EL (cell line): ENCODE data around the gene CNNM3.
"Not testable (repeated sequence)": the region's sequence is repeated elsewhere in the genome, so short reads cannot be mapped to it uniquely, and the experiment has no call there.

Experiments used
- DNase-seq: peaks from one replicate; pipeline ENCODE4 v3.0.0-alpha.2; 2016

CNNM3 gene

DNA sequence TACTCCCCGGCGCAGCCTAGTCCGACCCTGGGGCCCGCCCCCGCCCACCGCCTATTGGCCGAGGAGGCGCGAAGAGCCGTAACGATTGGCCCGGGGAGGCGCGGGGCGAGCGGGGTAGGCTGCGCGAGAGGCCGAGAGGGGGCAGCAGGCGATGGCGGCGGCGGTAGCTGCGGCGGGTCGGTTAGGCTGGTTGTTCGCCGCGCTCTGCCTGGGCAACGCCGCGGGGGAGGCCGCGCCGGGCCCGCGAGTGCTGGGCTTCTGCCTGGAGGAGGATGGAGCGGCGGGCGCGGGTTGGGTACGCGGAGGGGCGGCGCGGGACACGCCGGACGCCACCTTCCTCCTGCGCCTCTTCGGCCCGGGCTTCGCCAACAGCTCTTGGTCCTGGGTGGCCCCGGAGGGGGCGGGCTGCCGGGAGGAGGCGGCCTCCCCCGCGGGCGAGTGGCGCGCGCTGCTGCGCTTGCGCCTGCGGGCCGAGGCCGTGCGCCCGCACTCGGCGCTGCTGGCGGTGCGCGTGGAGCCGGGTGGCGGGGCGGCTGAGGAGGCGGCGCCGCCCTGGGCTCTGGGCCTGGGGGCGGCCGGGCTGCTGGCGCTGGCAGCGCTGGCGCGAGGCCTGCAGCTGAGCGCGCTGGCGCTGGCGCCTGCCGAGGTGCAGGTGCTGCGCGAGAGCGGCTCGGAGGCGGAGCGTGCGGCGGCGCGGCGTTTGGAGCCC, at the start of gene CNNM3:
Gene CNNM3, plus strand, starts transcription at position 142 of the 709 bp plus-strand sequence. Its CDS starts 10 bp downstream, at position 152.
- peak; percentile 93 for DNase-seq

DNA sequence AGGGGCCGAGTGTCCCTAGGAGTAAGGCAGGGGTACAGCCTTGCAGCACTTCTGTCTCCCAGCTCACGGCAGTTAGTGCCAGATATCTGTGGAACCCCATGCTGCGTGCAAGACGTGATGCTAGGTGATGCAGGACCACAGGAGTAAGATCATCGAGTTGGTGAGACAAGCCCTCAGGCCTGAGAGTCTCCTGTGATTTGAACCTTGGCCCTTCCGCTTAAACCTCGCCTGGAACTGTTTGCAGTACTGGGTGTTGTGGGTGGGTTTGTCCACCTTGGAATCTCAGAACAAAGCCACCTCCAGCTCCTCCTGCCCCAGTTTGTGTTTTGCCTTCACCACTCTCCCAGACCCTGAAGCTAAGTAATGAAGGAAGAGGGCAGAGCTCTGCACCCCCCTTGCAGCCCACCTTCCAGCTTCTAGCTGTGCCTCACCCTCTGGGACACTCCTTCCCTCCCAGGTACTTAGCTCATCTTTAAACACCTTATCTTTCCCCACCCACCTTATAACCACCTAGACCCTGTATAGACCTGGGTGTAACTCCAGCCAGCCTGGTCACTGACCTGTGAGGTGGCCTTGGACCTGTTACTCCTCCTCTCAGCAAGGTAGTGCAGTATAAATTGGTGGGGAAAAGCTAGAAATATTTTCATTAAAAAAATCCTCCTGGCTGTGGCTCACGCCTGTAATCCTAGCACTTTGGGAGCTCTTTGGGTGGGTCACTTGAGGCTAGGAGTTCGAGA, 48.8 kb upstream of the CNNM3 start:
- DNase-seq, result no peak

DNA sequence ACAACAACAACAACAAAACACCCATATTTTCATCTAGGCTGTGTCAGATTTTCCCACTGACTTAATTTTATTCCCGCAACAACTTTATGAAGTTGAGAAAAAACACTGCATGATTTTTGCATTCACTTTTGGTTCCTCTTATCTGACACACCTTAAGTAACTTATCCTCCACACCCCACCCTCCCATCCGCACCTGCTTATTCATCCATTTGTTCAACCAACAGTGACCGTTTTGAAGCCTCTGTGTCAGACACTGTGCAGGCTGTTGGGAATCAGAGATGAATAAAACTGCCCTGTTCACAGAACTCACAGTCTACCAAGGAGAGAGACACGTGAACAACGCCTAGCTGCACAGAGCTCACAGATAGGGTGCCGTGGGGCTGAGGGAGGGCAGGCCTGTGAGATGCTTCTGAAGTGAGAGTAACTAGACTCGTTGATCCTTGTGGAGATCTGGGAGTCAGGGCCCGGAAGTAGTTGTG, 47.9 kb upstream of the CNNM3 start:
- DNase-seq, result no peak

DNA sequence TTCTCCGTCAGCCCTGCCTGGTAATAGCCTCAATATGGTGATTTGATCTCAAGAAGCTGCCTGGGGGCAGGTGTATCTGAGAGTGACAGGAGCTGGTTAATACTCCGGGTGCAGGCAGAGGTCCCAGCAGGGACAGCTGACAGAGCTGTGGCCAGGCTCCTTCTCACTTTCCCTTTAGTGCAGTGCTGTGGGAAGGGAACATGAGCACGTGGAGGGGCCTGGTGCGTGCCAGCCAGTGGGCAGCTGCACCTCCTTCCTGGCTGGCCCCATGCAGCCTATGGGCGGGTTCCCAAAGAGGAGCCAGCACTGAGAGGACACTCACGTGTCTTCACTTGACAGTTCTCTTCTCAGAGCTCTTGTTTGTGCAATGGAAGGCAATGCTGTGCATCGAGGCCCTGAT, 46.3 kb upstream of the CNNM3 start:
- DNase-seq, result no peak

DNA sequence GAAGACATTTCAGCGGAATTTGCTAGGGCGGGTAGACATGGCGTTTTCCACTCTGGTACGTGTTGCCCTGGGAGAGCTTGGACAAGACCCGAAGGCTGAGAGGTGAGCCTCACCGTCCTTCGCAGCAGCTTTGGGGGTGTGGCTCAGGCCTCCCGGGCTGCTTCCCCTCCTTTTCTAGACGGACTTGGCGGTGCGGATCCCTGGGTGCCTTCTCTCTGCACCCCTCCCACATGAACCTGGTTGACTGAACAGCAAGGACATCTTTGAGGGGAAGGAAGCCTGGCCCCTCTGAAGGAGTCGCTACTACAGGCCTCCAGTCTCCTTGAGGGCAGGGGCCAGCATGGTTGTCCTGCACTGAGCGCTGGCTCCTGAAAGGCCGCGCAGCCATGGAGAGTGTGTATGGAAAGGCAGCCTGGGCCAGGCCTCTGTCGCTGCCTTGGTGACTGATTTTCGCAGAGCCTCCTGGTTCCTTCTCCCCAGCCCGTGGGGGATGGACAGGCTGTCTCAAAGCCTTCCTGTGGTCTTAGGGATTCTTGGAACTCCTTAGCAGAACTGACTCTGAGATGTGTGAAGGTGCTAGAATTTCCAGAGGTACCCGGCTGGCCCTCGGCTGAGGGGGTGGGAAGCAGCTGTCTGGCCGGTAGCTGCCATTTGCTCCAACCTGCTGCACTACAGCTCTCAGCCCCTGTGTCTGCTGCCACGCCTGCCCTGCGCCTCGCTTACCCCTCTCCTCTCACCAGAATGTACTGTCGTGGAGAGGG, 45.4 kb upstream of the CNNM3 start:
- no peak for DNase-seq

DNA sequence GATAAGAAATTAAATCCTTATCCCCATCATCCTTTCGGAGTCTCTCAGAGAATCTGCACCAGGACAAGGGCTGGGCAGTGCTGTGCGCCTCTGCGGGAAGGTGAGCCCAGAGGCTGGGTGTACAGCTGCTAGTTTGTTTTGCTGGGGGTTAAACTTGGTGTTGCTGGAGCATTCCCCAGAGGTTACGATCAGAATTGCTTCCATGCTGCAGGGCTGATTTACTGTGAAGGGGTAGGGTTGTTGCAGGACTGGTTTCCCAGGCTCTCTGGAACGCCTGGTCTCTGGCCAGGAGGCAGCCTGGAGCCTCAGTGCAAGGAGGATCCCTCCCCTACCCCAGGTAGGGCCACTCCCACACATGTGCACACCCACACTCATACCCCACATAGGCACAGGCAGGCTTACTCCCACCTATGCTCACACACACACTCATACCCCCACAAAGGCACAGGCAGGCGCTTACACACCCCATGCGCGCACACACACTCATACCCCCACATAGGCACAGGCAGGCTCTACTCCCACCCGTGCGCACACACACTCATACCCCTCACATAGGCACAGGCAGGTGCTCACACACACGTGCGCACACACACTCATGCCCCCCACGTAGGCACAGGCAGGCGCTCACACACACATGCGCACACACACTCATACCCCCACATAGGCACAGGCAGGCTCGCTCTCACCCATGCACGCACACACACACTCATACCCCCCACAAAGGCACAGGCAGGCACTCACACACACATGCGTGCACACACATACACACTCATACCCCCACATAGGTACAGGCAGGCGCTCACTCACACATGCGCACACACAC, 44.1 kb upstream of the CNNM3 start:
- no peak for DNase-seq

DNA sequence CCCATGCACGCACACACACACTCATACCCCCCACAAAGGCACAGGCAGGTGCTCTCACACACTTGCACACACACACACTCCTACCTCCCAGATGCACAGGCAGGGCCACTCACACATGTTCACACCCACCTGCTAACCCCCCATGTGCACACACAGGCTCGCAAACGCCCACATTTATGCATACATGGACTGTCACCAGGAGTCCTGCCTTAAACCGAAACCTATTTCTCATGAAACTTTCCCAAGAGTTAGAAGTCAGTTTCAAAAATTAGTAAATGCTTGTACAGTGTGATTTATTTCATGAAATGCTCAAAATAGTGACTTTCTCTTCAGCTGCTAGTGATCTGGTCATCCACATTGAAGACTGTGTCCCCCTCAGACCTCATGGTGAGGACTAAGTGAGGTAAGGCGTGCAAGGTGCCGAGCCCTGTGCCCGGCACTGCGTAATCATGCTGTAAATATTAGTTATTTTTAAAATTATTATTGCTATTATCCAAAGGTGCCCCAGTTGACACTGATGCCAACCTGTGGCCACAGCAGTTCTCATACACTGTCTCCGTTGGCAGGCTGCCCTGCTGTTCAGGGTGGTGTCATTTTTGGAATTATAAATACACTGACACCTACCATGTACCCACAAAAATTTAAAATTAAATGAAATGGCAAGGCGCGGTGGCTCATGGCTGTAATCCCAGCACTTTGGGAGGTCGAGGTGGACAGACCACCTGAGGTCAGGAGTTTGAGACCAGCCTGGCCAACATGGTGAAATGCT, 43.0 kb upstream of the CNNM3 start:
- DNase-seq, result no peak

DNA sequence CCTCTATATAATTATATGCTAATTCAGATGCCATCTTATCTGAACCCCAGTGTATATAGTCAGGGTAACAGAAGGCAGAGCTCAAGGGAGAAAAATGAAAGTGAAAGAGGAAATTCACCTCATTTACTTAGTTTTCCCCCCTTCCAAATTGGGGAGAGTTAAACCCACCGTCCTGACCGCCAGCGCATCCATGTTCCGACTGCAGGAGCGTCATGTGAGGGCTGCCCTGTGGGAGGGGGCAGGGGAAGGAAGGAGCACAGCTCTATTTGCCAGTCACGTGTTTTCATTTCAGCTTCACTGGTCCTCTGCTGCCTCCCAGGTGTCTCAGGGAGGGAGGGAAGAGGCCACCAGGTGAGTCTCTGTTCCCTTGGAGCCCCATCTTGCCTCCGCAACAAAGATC, 42.1 kb upstream of the CNNM3 start:
- no peak for DNase-seq

DNA sequence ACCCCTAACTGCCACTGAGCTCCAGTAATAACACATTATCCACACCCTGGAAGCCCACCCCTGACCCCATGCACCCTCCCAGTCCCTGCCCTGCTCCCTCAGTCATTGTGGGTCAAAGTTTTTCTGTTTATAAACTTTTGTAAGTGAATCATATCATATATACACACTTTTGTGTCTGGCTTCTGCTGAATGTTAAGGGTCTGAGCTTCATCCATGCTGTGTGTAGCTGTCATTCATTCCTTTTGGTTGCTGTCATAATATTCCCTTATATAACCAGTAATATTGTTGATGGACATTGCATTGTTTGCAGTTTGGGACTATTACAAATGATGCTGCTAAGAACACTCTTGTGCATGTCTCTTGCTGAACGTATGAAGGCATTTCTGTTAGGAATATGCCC, 40.9 kb upstream of the CNNM3 start:
- peak; percentile 19 for DNase-seq

DNA sequence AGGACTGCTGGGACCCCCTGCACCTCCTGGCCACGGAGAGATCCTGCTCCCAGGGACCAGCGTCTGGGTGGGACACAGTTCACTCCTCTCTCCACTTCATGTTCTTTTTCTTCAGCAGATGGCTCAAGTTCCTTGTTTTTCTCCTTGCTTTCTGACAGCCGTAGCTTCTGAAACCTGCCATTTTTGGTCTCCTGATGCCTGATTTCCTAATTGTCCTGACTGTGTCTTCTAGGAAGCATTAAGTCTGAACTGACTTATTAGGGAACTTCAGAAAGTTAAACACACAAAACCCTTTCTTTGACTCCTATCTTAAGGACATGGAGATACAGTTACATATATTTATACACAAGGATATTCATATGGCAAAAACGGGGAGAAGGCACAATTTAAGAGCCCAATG, 32.7 kb upstream of the CNNM3 start:
- DNase-seq, result no peak

DNA sequence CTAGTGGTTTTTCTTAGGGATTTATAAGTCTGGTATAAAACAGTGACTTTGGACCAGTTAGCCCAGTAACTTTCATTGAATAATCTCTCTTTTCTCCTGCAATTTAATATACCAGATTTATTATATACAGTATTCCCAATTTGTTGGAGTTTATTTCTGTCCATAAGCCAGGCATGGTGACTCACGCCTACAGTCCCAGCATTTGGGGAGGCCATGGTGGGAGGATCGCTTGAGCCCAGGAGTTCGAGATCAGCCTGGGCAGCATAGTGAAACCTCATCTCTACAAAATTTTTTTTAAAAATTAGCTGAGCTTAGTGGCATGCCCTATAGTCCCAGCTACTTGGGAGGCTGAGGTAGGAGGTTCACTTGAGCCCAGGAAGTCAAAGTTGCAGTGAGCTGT, 28.7 kb upstream of the CNNM3 start:
- no peak for DNase-seq

DNA sequence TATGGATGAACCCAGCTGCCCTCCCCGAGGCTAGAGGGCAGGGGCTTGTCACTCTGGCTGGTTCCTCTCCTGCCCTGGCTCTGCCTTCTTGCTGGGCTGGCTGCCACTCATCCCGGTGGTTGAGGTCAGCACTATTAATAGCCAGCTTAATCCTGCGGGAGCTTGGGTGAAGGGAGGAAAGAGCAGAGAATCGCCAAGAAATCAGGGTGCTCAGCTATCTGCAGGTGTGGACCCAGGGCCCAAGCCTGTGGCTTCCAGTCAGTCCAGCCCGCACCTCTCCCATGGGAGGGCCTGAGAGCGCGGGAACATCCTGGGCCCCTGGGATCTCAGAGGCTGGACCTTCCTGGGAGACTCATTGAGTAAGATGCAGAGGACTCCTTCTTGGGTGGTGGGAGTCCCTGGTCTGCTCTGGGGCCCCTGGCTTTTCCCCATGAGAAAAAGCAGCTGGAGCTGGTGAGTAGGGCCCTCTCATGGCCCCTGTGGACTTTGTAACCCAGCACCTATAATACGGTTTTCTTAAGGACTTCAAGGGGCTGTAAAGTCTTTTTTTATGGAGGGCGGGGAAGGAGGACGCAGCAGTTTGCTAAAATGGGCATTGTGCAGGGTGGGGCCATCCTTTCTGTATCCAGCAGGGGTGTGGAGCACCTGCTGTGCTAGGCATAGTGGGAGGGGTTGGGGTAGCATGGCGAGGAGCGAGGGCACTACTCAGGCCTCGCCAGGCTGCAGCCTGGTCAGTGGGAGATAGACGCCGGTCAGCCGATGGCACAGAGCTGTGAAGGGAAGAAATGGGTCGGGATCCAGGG, 27.4 kb upstream of the CNNM3 start:
- DNase-seq, result no peak

DNA sequence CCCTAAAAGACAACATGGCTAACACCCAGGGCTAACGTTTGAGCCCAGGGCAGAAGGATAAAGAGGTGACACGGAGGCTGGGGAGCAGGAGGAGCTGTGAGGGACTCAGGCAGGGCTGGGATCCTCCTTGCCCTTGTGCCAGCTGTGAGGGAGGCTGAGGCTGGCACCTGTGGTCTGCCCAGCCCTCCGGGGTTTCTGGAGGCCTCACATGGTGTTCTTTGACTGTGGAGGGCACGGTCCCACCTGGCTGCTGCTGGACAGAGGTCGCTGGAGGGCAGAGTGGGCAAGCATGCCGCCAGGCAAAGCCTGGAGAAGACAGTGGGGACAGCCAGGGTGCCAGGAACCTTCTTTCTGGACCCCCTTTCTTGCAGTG, 26.8 kb upstream of the CNNM3 start:
- DNase-seq, result no peak

DNA sequence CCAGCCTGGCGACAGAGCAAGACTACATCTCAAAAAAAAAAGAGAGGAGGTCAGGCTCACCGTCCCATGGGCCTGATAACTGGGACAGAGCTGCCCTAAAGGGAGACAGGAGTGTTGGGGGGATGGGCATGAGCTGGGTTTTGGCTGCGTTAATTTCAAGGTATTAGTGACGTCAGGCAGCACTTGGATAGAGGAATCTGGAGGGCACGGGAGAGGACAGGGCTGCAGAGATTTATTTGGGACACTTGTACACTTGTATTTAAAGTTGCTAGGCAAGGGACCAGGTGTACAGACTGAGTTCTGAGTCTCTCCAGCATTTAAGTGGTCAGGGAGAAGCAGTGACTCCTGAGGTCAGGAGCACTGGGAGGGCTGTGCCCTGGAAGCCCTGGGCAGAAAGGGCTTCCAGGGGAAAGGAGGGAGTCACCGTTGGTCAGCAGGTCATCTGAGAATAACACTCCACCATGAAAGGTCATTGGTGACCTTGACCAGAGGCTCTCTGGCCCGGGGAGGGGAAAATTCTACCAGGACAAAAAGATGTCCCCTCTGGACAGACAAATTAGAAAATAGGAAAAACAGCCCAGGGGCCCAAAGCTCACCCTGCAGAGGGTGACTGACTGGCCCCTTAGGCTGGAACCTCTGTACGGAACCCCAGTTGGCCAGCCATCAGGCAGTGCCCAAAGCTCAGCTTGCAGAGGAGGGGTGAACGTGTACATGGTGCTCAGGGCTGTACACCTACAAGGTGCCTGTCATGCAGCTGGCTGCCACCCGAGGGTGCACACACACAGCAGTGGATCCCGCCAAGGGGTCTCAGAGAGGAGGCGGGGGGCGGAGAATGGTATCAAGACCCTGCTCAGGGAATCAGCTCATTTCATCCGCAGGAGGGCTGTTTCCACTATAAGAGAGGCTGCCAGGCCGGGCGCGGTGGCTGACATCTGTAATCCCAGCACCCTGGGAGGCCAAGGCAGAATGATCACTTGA, 23.0 kb upstream of the CNNM3 start:
- DNase-seq, result no peak

DNA sequence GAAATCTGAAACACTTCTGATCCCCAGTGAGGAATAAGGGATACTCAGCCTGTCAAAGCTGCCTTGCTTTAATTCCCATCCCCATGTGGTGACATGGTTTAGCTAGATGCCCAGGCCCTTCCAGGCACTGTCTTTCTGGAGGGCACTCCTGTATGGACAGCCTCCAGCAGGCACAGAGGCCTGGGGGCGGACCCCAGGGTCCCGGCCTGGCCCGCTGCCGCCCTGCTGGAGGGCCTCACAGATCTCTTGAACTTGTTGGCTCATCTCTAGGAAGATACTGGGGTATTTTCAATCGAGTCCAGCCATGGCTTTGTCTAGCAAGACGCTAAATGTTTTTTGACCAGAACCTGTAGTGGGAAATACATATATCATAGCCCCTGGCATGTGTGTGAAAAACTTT, 21.0 kb upstream of the CNNM3 start:
- DNase-seq, result no peak

DNA sequence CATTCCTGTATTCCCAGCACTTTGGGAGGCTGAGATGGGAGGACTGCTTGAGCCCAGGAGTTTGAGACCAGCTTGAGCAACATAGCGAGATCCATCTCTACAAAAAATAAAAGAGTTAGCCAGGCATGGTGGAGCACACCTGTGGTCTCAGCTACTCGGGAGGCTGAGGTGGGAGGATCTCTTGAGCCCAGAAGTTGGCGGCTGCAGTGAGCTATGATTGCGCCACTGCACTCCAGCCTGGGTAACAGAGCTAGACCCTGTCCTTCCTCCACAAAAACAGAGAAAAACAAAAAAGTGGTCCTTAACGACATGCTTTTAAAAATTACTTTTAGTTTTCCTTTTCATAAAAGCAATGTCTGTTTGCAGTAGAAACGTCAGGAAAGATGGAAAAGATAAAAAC, 19.6 kb upstream of the CNNM3 start:
- not testable (repeated sequence) for DNase-seq

DNA sequence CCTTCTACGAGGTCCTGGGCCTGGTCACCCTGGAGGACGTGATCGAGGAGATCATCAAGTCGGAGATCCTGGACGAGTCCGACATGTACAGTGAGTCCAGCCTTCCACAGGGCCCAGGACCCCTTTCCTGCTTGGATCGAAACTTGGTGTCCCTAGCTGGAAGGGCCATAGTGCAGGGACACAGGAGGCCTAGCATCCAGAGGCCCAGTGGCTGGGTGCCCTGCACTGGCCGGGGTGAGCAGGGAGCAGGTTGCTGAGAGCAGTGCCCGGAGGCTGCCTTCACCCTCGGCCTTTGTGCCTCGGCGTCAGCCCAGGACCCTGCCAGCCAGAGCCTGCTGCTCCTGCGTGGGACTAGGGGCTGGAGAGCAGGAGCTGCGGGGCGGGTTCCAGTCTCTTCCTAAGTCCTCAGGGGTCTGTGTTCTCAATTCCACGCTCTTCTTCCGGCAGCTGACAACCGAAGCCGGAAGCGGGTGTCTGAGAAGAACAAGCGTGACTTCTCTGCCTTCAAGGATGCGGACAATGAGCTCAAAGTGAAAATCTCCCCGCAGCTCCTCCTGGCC, 18.9 kb upstream of the CNNM3 start:
- DNase-seq, result no peak

DNA sequence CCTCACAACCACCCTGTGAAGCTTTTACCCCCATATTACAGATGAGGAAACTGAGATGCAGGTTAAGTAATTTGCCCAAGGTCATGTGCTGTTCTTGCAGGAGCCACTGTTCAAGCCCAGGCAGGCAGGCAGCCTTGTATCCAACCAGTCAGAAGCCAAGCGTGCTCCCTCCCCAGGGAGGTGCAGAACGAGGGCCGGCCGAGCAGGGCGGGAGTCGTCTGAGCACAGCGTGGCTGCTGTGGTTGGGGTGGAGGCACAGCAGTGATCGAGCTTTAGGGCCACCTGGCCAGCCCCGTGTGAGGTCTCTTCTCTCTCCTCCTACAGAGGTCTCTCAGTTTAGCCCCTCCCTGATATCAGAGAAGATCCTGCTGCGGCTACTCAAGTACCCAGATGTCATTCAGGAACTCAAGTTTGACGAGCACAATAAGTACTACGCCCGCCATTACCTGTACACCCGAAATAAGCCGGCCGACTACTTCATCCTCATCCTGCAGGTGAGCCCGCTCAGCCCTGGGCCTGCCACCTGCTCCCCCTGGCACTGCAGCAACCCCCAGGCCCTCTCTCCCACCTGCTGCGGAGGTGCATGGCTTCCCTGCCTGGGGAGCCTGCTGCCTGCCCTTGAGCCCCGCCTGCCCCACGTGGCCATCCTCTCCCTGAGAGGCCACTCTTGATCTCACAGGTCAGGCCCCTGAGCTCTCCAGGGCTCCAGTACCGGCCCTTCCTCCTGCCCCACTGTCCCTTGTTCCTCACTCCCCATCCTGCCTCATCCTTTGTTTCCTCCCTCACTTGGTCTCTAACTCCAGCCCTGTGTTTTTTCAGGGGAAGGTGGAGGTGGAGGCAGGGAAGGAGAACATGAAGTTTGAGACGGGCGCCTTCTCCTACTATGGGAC, 17.1 kb upstream of the CNNM3 start:
- no peak for DNase-seq

DNA sequence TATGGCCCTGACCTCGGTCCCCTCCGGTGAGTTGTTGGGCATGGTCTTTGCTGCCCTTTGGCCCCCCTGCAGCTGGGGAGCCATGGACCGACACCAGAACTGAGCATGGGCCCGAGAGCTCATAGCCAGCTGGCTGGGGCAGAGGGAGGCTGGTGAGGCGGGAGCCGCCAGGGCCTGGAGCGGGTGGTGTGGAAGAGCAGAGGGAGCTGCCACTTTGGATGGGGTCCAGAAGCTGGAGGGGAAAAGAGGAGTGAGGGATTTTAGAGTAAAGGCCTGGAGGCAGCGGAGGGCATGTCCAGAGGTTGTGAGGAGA, 16.5 kb upstream of the CNNM3 start:
- DNase-seq, result no peak
